Measurements from ENCODE around the gene ARHGAP15.

The ARHGAP15 gene

GRCh38 chr2:143473820-143474219 lies 344.6 kb downstream of the ARHGAP15 start:
- no peak for TF ChIP-seq CTCF (conservative IDR thresholded peaks at IDR 0.05; ENCODE audit: low read depth, low read length)

GRCh38 chr2:143474586-143474985 lies 345.4 kb downstream of the ARHGAP15 start:
- DNase-seq (ENCODE audit: low read depth), result no peak
- H3K4me3 ChIP-seq (ENCODE audit: low read length), result no peak overlapping the region
- no peak for TF ChIP-seq CTCF (conservative IDR thresholded peaks at IDR 0.05; ENCODE audit: low read depth, low read length)

More at GRCh38 chr2:143473820-143474219, 344.6 kb downstream of the ARHGAP15 start:
- H3K4me3 ChIP-seq (ENCODE audit: low read length), result no peak overlapping the region
- no peak for DNase-seq (ENCODE audit: low read depth)

GRCh38 chr2:143475041-143475776 lies 346.0 kb downstream of the ARHGAP15 start:
- DNase-seq (ENCODE audit: low read depth), result no peak
- H3K4me3 ChIP-seq (ENCODE audit: low read length), result no peak overlapping the region
- TF ChIP-seq CTCF (conservative IDR thresholded peaks at IDR 0.05; ENCODE audit: low read depth, low read length), result no peak

- TF ChIP-seq CTCF (conservative IDR thresholded peaks at IDR 0.05; ENCODE audit: low read depth, low read length), result no peak
- no peak for DNase-seq (ENCODE audit: low read depth)
- H3K4me3 ChIP-seq (ENCODE audit: low read length), result no peak overlapping the region
These were observed 347.3 kb downstream of the ARHGAP15 start for GRCh38 chr2:143476336-143477087.

GRCh38 chr2:143477714-143478443 lies 348.7 kb downstream of the ARHGAP15 start:
- no peak for TF ChIP-seq CTCF (conservative IDR thresholded peaks at IDR 0.05; ENCODE audit: low read depth, low read length)

GRCh38 chr2:143480086-143480485 lies 350.9 kb downstream of the ARHGAP15 start:
- no peak for DNase-seq (ENCODE audit: low read depth)
- H3K4me3 ChIP-seq (ENCODE audit: low read length), result no peak overlapping the region
- TF ChIP-seq CTCF (conservative IDR thresholded peaks at IDR 0.05; ENCODE audit: low read depth, low read length), result no peak

More at GRCh38 chr2:143477714-143478443, 348.7 kb downstream of the ARHGAP15 start:
- DNase-seq (ENCODE audit: low read depth), result no peak
- no peak overlapping the region for H3K4me3 ChIP-seq (ENCODE audit: low read length)

All from retinal pigment epithelial cell (primary cell).